Naive B cell (primary cell): Measurements from ENCODE around the gene MAPK11. TPM values are rescaled to one million over a fixed set of nuclear protein-coding genes. Genes with fewer than 3 reads are reported as not detected.

Experiments used
- ATAC-seq, 2 donors: fragments of 150-1000 bp; cut with Tn5 transposase; 2 replicates each; pipeline ENCODE4 v1.10.0; 2021; ENCODE audit warnings: low read depth in 2 of 2, mild to moderate bottlenecking in 2 of 2, moderate library complexity in 2 of 2
- DNase-seq: peaks from one replicate; pipeline ENCODE4 v3.0.0; 2022
- H3K27ac Mint-ChIP-seq, 6 donors: one replicate each; pipeline ENCODE4 v1.8.0; 2020 to 2022; ENCODE audit warnings: mild to moderate bottlenecking in 6 of 6, mixed read lengths in 6 of 6, moderate library complexity in 5 of 6, inconsistent platforms in 2 of 6
- H3K27me3 Mint-ChIP-seq, 3 donors: one replicate each; pipeline ENCODE4 v1.8.0; 2021 to 2022; ENCODE audit warnings: mixed read lengths in 3 of 3, mild to moderate bottlenecking in 1 of 3
- H3K36me3 Mint-ChIP-seq, 2 donors: one replicate each; pipeline ENCODE4 v1.8.0; 2020 to 2022; ENCODE audit warnings: mixed read lengths in 2 of 2, inconsistent platforms in 1 of 2, mild to moderate bottlenecking in 1 of 2
- H3K4me1 Mint-ChIP-seq, 3 donors: one replicate each; pipeline ENCODE4 v1.8.0; 2020 to 2022; ENCODE audit warnings: mixed read lengths in 3 of 3, inconsistent platforms in 1 of 3, mild to moderate bottlenecking in 1 of 3, moderate library complexity in 1 of 3
- H3K4me3 Mint-ChIP-seq, 8 donors: one replicate each; pipeline ENCODE4 v1.8.0; 2020 to 2022; ENCODE audit warnings: mild to moderate bottlenecking in 8 of 8, mixed read lengths in 8 of 8, moderate library complexity in 8 of 8, inconsistent platforms in 2 of 8
- H3K9me3 Mint-ChIP-seq, 7 donors: one replicate each; pipeline ENCODE4 v1.8.0; 2020 to 2022; ENCODE audit warnings: mixed read lengths in 7 of 7, mild to moderate bottlenecking in 5 of 7, inconsistent platforms in 2 of 7, moderate library complexity in 1 of 7
- polyA plus RNA-seq, 6 donors: library from polyadenylated mRNA; unstranded; fragments of 300-500 nt; fragmentation: Illumina TruSeq; gene quantifications; one replicate each; pipeline ENCODE4 v1.2.3, GENCODE V29; 2021; ENCODE audit warnings: low read depth in 6 of 6

MAPK11 gene
- polyA plus RNA-seq, 6 donors from 2014 or later, result 0.17 to 0.21 (median 0.19) TPM; not detected in 3

- H3K4me3 Mint-ChIP-seq, result peak overlapping the region in 1 of 8 donors; percentile 27
- H3K9me3 Mint-ChIP-seq, result no peaks in the 10 kb centered on the region
- H3K4me1 Mint-ChIP-seq, result peaks cover 25 to 31% (median 26%) of the 10 kb centered on the region in 3 donors
- H3K27me3 Mint-ChIP-seq, result no peaks in the 10 kb centered on the region
- H3K27ac Mint-ChIP-seq, result peak overlapping the region in 1 of 6 donors; percentile 54
- ATAC-seq, result no peak
- no peak for DNase-seq
- peaks cover 0 to 5% of the 10 kb centered on the region in 2 donors for H3K36me3 Mint-ChIP-seq
Observed at GRCh38 chr22:50232481-50233151, 37.6 kb downstream of the MAPK11 start.

DNA sequence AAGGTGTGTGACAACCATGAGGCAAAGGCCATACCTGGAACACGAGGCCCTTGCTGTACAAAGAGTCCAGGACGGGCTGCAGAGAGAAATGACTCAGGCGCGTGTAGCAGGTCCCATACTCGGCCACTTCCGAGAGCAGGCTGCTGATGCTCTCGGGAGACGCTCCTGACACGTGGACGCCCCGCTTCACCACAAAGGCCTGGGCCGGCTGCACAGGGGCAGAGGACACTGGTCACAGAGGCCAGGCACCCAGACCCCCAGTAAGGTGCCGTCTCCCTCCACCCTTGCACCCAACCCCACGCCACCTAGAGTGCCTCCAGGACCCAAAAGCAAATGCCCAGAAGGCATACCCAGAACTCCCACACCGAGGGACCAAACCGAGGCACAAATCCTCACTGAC lies 40.8 kb downstream of the MAPK11 start:
- H3K4me3 Mint-ChIP-seq, result no peak overlapping the region
- H3K9me3 Mint-ChIP-seq, result no peaks in the 10 kb centered on the region
- no peaks in the 10 kb centered on the region for H3K27me3 Mint-ChIP-seq
- H3K4me1 Mint-ChIP-seq, result peaks cover 13 to 19% (median 19%) of the 10 kb centered on the region in 3 donors
- H3K27ac Mint-ChIP-seq, result no peak overlapping the region
- DNase-seq (no peak), ATAC-seq (no peak)
- H3K36me3 Mint-ChIP-seq, result peaks cover 0 to 5% of the 10 kb centered on the region in 2 donors

GRCh38 chr22:50228366-50228765 lies 41.8 kb downstream of the MAPK11 start:
- H3K36me3 Mint-ChIP-seq, result peaks cover 0 to 5% of the 10 kb centered on the region in 2 donors
- ATAC-seq (no peak), DNase-seq (no peak)
- H3K4me1 Mint-ChIP-seq, result peaks cover 5 to 12% (median 11%) of the 10 kb centered on the region in 3 donors
- H3K27me3 Mint-ChIP-seq, result no peaks in the 10 kb centered on the region
- no peak overlapping the region for H3K4me3 Mint-ChIP-seq
- H3K9me3 Mint-ChIP-seq, result no peaks in the 10 kb centered on the region
- no peak overlapping the region for H3K27ac Mint-ChIP-seq

GRCh38 chr22:50227579-50228215 lies 42.5 kb downstream of the MAPK11 start:
- no peak overlapping the region for H3K4me3 Mint-ChIP-seq
- H3K9me3 Mint-ChIP-seq, result no peaks in the 10 kb centered on the region
- H3K27ac Mint-ChIP-seq, result peak overlapping the region in 2 of 6 donors; percentile 37 to 58
- ATAC-seq (no peak), DNase-seq (no peak)
- no peaks in the 10 kb centered on the region for H3K27me3 Mint-ChIP-seq
- H3K36me3 Mint-ChIP-seq, result peaks cover 0 to 5% of the 10 kb centered on the region in 2 donors
- H3K4me1 Mint-ChIP-seq, result peaks cover 5 to 12% (median 11%) of the 10 kb centered on the region in 3 donors

DNA sequence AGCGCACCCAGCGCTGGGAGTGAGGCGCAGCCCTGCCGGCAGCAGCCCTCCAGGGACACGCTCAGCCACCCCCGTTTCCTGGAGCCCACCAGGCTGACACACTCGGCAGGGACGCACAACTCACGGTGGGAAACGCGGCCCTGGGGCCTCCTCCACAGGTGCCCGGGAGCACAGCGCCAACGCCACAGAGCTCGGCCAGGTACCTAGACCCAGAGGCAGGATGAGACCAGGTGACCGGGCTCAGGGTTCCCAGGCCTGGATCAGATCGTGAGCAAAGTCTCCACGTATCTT lies 43.4 kb downstream of the MAPK11 start:
- Mint-ChIP-seq H3K27me3 (no peaks in the 10 kb centered on the region), H3K9me3 (no peaks in the 10 kb centered on the region), H3K36me3 (peaks cover 0 to 5% of the 10 kb centered on the region in 2 donors), H3K4me3 (no peak overlapping the region), H3K4me1 (peaks cover 5 to 12% (median 11%) of the 10 kb centered on the region in 3 donors), H3K27ac (no peak overlapping the region)
- ATAC-seq, result no peak
- DNase-seq, result no peak

GRCh38 chr22:50226063-50226874 lies 43.9 kb downstream of the MAPK11 start:
- no peaks in the 10 kb centered on the region for H3K27me3 Mint-ChIP-seq
- H3K36me3 Mint-ChIP-seq, result peaks cover 0 to 5% of the 10 kb centered on the region in 2 donors
- no peak overlapping the region for H3K4me3 Mint-ChIP-seq
- ATAC-seq (no peak), DNase-seq (no peak)
- no peak overlapping the region for H3K27ac Mint-ChIP-seq
- peaks cover 5 to 12% (median 11%) of the 10 kb centered on the region in 3 donors for H3K4me1 Mint-ChIP-seq
- no peaks in the 10 kb centered on the region for H3K9me3 Mint-ChIP-seq

GRCh38 chr22:50225200-50225969 lies 44.8 kb downstream of the MAPK11 start:
- Mint-ChIP-seq H3K4me3 (no peak overlapping the region), H3K36me3 (peaks cover 0 to 5% of the 10 kb centered on the region in 2 donors), H3K27me3 (no peaks in the 10 kb centered on the region), H3K27ac (peak overlapping the region in 1 of 6 donors; percentile 20), H3K4me1 (peaks cover 5 to 12% (median 11%) of the 10 kb centered on the region in 3 donors), H3K9me3 (no peaks in the 10 kb centered on the region)
- ATAC-seq, result no peak
- no peak for DNase-seq

DNA sequence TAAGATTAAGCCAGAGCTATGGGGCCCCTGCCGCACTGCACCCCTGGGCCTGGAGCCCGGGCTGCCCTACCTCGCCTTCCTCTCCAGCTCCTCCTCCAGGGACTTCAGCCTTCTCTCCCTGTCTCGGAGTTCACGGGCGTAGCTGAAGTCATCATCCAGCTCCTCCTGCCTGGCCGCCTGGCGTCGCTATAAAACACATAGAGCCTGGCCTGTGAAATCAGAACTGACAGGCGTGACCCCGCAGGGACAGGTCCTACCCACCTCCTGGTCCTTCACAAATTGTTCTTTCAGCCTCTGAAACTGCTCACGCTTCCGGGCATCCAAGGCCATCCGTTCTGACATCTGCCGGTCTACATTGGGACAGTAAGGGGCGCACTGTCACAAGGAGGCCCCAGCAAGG lies 46.1 kb downstream of the MAPK11 start:
- H3K36me3 Mint-ChIP-seq, result no peaks in the 10 kb centered on the region
- no peak for DNase-seq

DNA sequence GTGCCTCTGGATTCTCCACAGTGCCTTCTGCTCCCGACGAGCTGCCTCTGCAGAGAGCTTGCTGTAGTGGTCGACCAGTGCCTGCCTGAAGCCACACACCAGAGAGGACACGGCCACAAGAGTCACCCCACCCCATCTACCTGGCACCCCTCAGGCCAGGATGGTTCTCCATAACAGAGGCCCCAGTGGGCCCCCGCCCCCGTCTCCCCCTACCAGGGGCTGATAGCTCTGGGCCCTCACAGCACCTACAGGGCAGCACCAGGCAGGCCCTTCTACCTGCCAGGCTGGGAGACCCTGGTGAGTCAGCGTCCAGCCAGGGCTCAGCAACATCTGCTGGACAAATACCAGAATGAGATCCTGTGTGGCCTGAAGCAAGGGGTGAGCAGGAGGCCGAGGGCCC lies 47.7 kb downstream of the MAPK11 start:
- no peak overlapping the region for H3K4me3 Mint-ChIP-seq
- no peaks in the 10 kb centered on the region for H3K36me3 Mint-ChIP-seq
- no peaks in the 10 kb centered on the region for H3K9me3 Mint-ChIP-seq
- DNase-seq, result no peak
- H3K27me3 Mint-ChIP-seq, result no peaks in the 10 kb centered on the region
- H3K4me1 Mint-ChIP-seq, result peaks cover under 1 to 10% (median 4%) of the 10 kb centered on the region in 3 donors
- no peak overlapping the region for H3K27ac Mint-ChIP-seq
- no peak for ATAC-seq

More for the DNA sequence above, 46.1 kb downstream of the MAPK11 start:
- H3K4me3 Mint-ChIP-seq, result no peak overlapping the region
- H3K27me3 Mint-ChIP-seq, result no peaks in the 10 kb centered on the region
- H3K27ac Mint-ChIP-seq, result peak overlapping the region in 2 of 6 donors; percentile 41 to 66
- no peak for ATAC-seq
- peaks cover 5 to 11% (median 11%) of the 10 kb centered on the region in 3 donors for H3K4me1 Mint-ChIP-seq
- H3K9me3 Mint-ChIP-seq, result no peaks in the 10 kb centered on the region

DNA sequence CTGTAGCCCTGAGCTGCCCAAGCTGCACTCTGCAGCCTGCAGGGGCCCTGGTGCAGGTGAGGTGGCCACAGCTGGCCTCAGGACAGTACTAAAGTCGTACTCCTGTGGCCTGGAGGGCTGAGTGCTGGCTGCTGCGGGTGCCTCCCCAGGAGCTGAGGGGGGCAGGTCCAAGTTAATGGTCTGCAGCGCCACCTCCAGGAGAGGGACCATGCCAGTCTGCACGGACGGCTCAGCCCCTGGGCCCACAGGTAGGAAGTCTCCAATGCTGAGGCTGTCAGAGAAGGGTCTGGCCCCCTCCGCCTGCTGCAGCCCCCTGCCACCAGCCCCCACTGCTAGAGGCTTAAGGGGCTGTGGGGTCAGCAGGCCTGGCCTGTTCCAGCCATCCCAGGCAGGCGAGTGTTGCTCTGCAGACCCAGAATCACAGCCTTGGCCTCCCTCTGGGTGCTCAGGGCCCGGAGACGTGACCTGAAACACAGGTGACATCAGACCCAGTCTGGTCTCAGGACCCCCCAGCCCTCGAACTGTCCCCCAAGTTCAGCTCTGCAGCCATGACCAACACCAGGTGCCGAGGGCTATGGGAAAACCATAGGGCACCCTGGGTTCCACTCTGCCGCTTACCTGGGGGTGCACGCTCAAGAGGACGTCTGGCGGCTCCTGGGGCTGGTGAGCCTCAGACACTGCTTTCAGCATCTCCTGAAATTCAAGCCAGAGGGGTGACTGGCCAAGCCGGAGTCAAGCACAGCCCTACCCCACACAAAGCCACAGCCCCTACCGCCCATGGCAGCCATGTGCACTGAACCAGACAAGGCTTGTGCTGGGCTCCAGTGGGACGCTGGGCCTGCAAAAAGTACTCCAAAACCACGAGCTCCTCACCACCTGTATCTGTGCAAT lies 48.5 kb downstream of the MAPK11 start:
- H3K27me3 Mint-ChIP-seq, result no peaks in the 10 kb centered on the region
- H3K9me3 Mint-ChIP-seq, result no peaks in the 10 kb centered on the region
- ATAC-seq (peak in 1 of 2 donors; percentile 23), DNase-seq (no peak)
- no peaks in the 10 kb centered on the region for H3K36me3 Mint-ChIP-seq
- peaks cover 0 to 8% (median 3%) of the 10 kb centered on the region in 3 donors for H3K4me1 Mint-ChIP-seq
- H3K27ac Mint-ChIP-seq, result peak overlapping the region in 1 of 6 donors; percentile 31
- H3K4me3 Mint-ChIP-seq, result no peak overlapping the region

DNA sequence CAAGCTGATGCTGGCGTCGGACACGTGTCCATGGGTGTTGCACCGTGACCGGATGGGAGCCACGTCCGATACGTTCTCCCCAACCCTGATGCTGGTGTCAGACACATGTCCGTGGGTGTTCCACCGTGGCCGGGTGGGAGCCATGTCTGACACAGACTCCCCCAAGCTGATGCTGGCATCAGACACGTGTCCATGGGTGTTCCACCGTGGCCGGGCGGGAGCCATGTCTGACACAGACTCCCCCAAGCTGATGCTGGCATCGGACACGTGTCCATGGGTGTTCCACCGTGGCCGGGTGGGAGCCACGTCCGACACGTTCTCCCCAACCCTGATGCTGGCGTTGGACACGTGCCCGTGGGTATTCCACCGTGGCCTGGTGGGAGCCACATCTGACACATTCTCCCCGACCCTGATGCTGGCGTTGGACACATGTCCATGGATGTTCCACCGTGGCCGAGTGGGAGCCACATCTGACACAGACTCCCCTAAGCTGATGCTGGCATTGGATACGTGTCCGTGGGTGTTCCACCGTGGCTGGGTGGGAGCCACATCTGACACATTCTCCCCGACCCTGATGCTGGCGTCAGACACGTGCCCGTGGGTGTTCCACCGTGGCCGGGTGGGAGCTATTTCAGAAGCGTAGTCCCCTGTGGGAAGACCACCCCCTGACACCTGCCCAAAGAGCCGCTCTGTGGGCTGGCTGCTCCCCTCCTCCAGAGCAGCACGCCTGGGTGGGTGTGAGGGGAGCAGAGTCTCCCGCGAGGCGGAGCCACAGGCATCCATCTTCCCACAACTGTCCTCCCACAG lies 49.4 kb downstream of the MAPK11 start:
- DNase-seq (no peak), ATAC-seq (no peak)
- Mint-ChIP-seq H3K4me1 (peaks cover 0 to 8% (median 3%) of the 10 kb centered on the region in 3 donors), H3K27ac (peak overlapping the region in 1 of 6 donors; percentile 31), H3K36me3 (no peaks in the 10 kb centered on the region), H3K9me3 (no peaks in the 10 kb centered on the region), H3K27me3 (no peaks in the 10 kb centered on the region), H3K4me3 (no peak overlapping the region)
